Mesenchymal stem cell (in vitro differentiated cells and primary cell): ENCODE data around the gene SKOR2.
"Not testable (repeated sequence)": the region's sequence is repeated elsewhere in the genome, so short reads cannot be mapped to it uniquely, and the experiment has no call there.

Experiments
- DNase-seq: peaks from one replicate; pipeline ENCODE4 v3.0.0-alpha.2; 2013
- H2AFZ ChIP-seq: one replicate; pipeline ENCODE4 v1.6.1; 2013; ENCODE audit warnings: low read depth, mild to moderate bottlenecking, control low read depth, inconsistent platforms, low read length, moderate library complexity
- H2AK5ac ChIP-seq: 2 replicates; pipeline ENCODE4 v1.6.1; 2013; ENCODE audit warnings: low read length, moderate library complexity, mild to moderate bottlenecking, inconsistent platforms; ENCODE audit not compliant: severe bottlenecking
- H2BK120ac ChIP-seq: one replicate; pipeline ENCODE4 v1.6.1; 2013; ENCODE audit warnings: low read depth, mild to moderate bottlenecking, inconsistent platforms, low read length, moderate library complexity
- H2BK12ac ChIP-seq, 2 experiments: one replicate each; pipeline ENCODE4 v1.6.1; 2013; ENCODE audit warnings: inconsistent platforms in 2 of 2, low read length in 2 of 2, mild to moderate bottlenecking in 2 of 2, moderate library complexity in 2 of 2, control low read depth in 1 of 2
- H2BK15ac ChIP-seq: one replicate; pipeline ENCODE4 v1.6.1; 2013; ENCODE audit warnings: mild to moderate bottlenecking, low read depth, inconsistent platforms; ENCODE audit not compliant: poor library complexity, severe bottlenecking
- H2BK5ac ChIP-seq: 2 replicates; pipeline ENCODE4 v1.6.1; 2013; ENCODE audit warnings: low read depth, mild to moderate bottlenecking, low read length, control low read depth, inconsistent platforms; ENCODE audit not compliant: poor library complexity, severe bottlenecking
- H3K14ac ChIP-seq, 2 experiments: one replicate each; pipeline ENCODE4 v1.6.1; 2013; ENCODE audit warnings: inconsistent platforms in 2 of 2, low read length in 2 of 2, control low read depth in 1 of 2, mild to moderate bottlenecking in 1 of 2, moderate library complexity in 1 of 2
- H3K18ac ChIP-seq, 2 experiments: one replicate each; pipeline ENCODE4 v1.6.1; 2013; ENCODE audit warnings: inconsistent platforms in 2 of 2, low read length in 2 of 2, control low read depth in 1 of 2, low read depth in 1 of 2, mild to moderate bottlenecking in 1 of 2
- H3K23ac ChIP-seq, 2 experiments: one replicate each; pipeline ENCODE4 v1.6.1; 2013; ENCODE audit warnings: inconsistent platforms in 2 of 2, low read length in 2 of 2, mild to moderate bottlenecking in 2 of 2, moderate library complexity in 2 of 2, control low read depth in 1 of 2
- H3K27ac ChIP-seq: 2 replicates; pipeline ENCODE4 v1.5.1; 2013; ENCODE audit warnings: mild to moderate bottlenecking, moderate library complexity, low read length, control low read depth, inconsistent platforms; ENCODE audit not compliant: poor library complexity, severe bottlenecking
- H3K27me3 ChIP-seq, 2 experiments: 2 replicates each; pipeline versions ENCODE4 v1.6.1 to v1.7.0; 2013; ENCODE audit warnings: low read length in 2 of 2, mild to moderate bottlenecking in 2 of 2, moderate library complexity in 2 of 2, control low read depth in 1 of 2, inconsistent platforms in 1 of 2; ENCODE audit not compliant: control insufficient read depth in 1 of 2, insufficient read depth in 1 of 2
- H3K36me3 ChIP-seq, 2 experiments: 2 replicates each; pipeline versions ENCODE4 v1.6.1 to v1.7.0; 2013; ENCODE audit warnings: low read length in 2 of 2, control low read depth in 1 of 2, inconsistent platforms in 1 of 2, low read depth in 1 of 2, mild to moderate bottlenecking in 1 of 2; ENCODE audit not compliant: insufficient read depth in 2 of 2, control insufficient read depth in 1 of 2
- H3K4ac ChIP-seq, 2 experiments: one replicate each; pipeline ENCODE4 v1.6.1; 2013; ENCODE audit warnings: inconsistent platforms in 2 of 2, low read length in 2 of 2, mild to moderate bottlenecking in 2 of 2, moderate library complexity in 2 of 2, control low read depth in 1 of 2, low read depth in 1 of 2
- H3K4me1 ChIP-seq: 2 replicates; pipeline ENCODE4 v1.6.1; 2013; ENCODE audit warnings: low read depth, low read length, control low read depth; ENCODE audit not compliant: control insufficient read depth, insufficient read depth
- H3K4me2 ChIP-seq: 2 replicates; pipeline ENCODE4 v1.6.1; 2013; ENCODE audit warnings: low read length, mild to moderate bottlenecking, inconsistent platforms; ENCODE audit not compliant: poor library complexity, severe bottlenecking
- H3K4me3 ChIP-seq, 2 experiments: 2 replicates each; pipeline versions ENCODE4 v1.5.1 to v1.7.0; 2013; ENCODE audit warnings: low read length in 2 of 2, mild to moderate bottlenecking in 2 of 2, control low read depth in 1 of 2, low read depth in 1 of 2; ENCODE audit not compliant: insufficient read depth in 1 of 2
- H3K79me1 ChIP-seq: replicated peaks from 2 replicates; pipeline ENCODE4 v1.6.1; 2013; ENCODE audit warnings: mild to moderate bottlenecking, control low read depth, low read length, inconsistent platforms; ENCODE audit not compliant: poor library complexity, severe bottlenecking
- H3K9ac ChIP-seq: 2 replicates; pipeline ENCODE4 v1.7.0; 2013; ENCODE audit warnings: mild to moderate bottlenecking, low read length, moderate library complexity
- H3K9me3 ChIP-seq: 2 replicates; pipeline ENCODE4 v1.7.0; 2013; ENCODE audit warnings: mild to moderate bottlenecking, low read length; ENCODE audit not compliant: control insufficient read depth
- H4K8ac ChIP-seq: one replicate; pipeline ENCODE4 v1.6.1; 2013; ENCODE audit warnings: inconsistent platforms, mild to moderate bottlenecking, low read length, moderate library complexity
- H4K91ac ChIP-seq: one replicate; pipeline ENCODE4 v1.6.1; 2013; ENCODE audit warnings: mild to moderate bottlenecking, low read length, inconsistent platforms
- WGBS: methylation state at CpG from one replicate; pipeline ENCODE4 v1.1.7; 2013; ENCODE audit warnings: mixed read lengths; 5-methylcytosine and 5-hydroxymethylcytosine counted together

Gene SKOR2

GRCh38 chr18:47204908-47205522, 46.4 kb downstream of the SKOR2 start:
- Histone ChIP-seq H2AFZ (no peak overlapping the region), H3K18ac (no peak overlapping the region), H2BK5ac (no peak overlapping the region), H3K4ac (no peak overlapping the region), H3K27me3 (peaks cover 5 to 15% of the 10 kb centered on the region in 2 experiments), H3K79me1 (no peaks in the 10 kb centered on the region), H3K4me2 (no peak overlapping the region), H3K36me3 (no peaks in the 10 kb centered on the region), H3K9me3 (no peaks in the 10 kb centered on the region), H3K27ac (no peak overlapping the region), H3K23ac (no peak overlapping the region), H2AK5ac (no peak overlapping the region), H4K91ac (no peak overlapping the region), H2BK15ac (no peak overlapping the region), H2BK12ac (no peak overlapping the region), H3K4me3 (no peak overlapping the region), H3K14ac (no peak overlapping the region), H3K9ac (no peak overlapping the region), H4K8ac (no peak overlapping the region), H2BK120ac (no peak overlapping the region), H3K4me1 (no peaks in the 10 kb centered on the region)
- peak; percentile 55 for DNase-seq
- WGBS = 51% methylated on average over 3 of the region's 3 CpGs

- H2BK120ac ChIP-seq = no peak overlapping the region
- no peaks in the 10 kb centered on the region for H3K79me1 ChIP-seq
- no peak overlapping the region for H3K9ac ChIP-seq
- H2BK5ac ChIP-seq = no peak overlapping the region
- no peak overlapping the region for H3K4me2 ChIP-seq
- H3K4me3 ChIP-seq = no peak overlapping the region
- H3K27me3 ChIP-seq = peaks cover 0 to 15% of the 10 kb centered on the region in 2 experiments
- no peaks in the 10 kb centered on the region for H3K36me3 ChIP-seq
- no peaks in the 10 kb centered on the region for H3K9me3 ChIP-seq
- no peak overlapping the region for H3K4ac ChIP-seq
- no peak overlapping the region for H4K8ac ChIP-seq
- no peak overlapping the region for H2AK5ac ChIP-seq
- no peak overlapping the region for H3K27ac ChIP-seq
- H3K23ac ChIP-seq = no peak overlapping the region
- no peak for DNase-seq
- no peaks in the 10 kb centered on the region for H3K4me1 ChIP-seq
- no peak overlapping the region for H2AFZ ChIP-seq
- H4K91ac ChIP-seq = no peak overlapping the region
- H2BK15ac ChIP-seq = no peak overlapping the region
- 54% methylated on average over 3 of the region's 3 CpGs for WGBS
- H3K18ac ChIP-seq = no peak overlapping the region
- no peak overlapping the region for H2BK12ac ChIP-seq
- no peak overlapping the region for H3K14ac ChIP-seq
These were observed 47.6 kb downstream of the SKOR2 start for GRCh38 chr18:47203626-47204464.

- H2AFZ ChIP-seq, H3K9me3 ChIP-seq, H3K27ac ChIP-seq, H3K4me2 ChIP-seq, H3K27me3 ChIP-seq, H3K4me3 ChIP-seq, H3K14ac ChIP-seq, H3K4me1 ChIP-seq, H2BK12ac ChIP-seq, H3K79me1 ChIP-seq, H3K4ac ChIP-seq, H2BK15ac ChIP-seq, H2BK120ac ChIP-seq, DNase-seq, H3K23ac ChIP-seq, H4K91ac ChIP-seq, H2AK5ac ChIP-seq, H3K36me3 ChIP-seq, H3K18ac ChIP-seq, H4K8ac ChIP-seq, H3K9ac ChIP-seq, H2BK5ac ChIP-seq: not testable (repeated sequence)
- WGBS = 60% methylated on average over 3 of the region's 3 CpGs
These were observed 55.5 kb downstream of the SKOR2 start for GRCh38 chr18:47195961-47196360.

GRCh38 chr18:47191961-47192360, 59.5 kb downstream of the SKOR2 start:
- 95% methylated on average over 2 of the region's 2 CpGs for WGBS
- no peaks in the 10 kb centered on the region for H3K36me3 ChIP-seq
- H2AK5ac ChIP-seq = no peak overlapping the region
- H2BK15ac ChIP-seq = no peak overlapping the region
- no peak overlapping the region for H3K4ac ChIP-seq
- no peak overlapping the region for H2AFZ ChIP-seq
- no peak overlapping the region for H3K4me2 ChIP-seq
- no peak overlapping the region for H3K4me3 ChIP-seq
- no peak overlapping the region for H2BK120ac ChIP-seq
- H2BK12ac ChIP-seq = no peak overlapping the region
- H2BK5ac ChIP-seq = no peak overlapping the region
- no peak overlapping the region for H3K18ac ChIP-seq
- H3K9ac ChIP-seq = no peak overlapping the region
- no peak overlapping the region for H4K8ac ChIP-seq
- H3K23ac ChIP-seq = no peak overlapping the region
- DNase-seq = peak; percentile 44
- peaks cover 8 to 19% of the 10 kb centered on the region in 2 experiments for H3K27me3 ChIP-seq
- H3K14ac ChIP-seq = no peak overlapping the region
- H4K91ac ChIP-seq = no peak overlapping the region
- no peaks in the 10 kb centered on the region for H3K4me1 ChIP-seq
- no peaks in the 10 kb centered on the region for H3K9me3 ChIP-seq
- H3K27ac ChIP-seq = no peak overlapping the region
- no peaks in the 10 kb centered on the region for H3K79me1 ChIP-seq
